Panc1 (cell line): Measurements from ENCODE around the gene CATSPERZ. TPM values are rescaled to one million over a fixed set of nuclear protein-coding genes. Genes with fewer than 3 reads are reported as not detected.

ENCODE experiments used
- ATAC-seq: fragments of 200-7000 bp; cut with Tn5 transposase; 2 replicates; pipeline ENCODE4 v1.9.1; 2020; ENCODE audit warnings: mild to moderate bottlenecking, moderate library complexity
- BruUV-seq: library from RNA; stranded (reverse); fragments of 400-500 nt; replicated peaks from 2 replicates; lab custom pipeline; 2021; lab: Mats Ljungman, UMichigan
- CTCF ChIA-PET: fragments of 300-600 bp; sonication (Branson Sonifier 250); formaldehyde crosslinking; loops from one replicate; lab custom pipeline; 2022; ENCODE audit warnings: antibody characterized with exemption; lab: Charles Lee
- POLR2A ChIA-PET: fragments of 300-600 bp; sonication (Branson Sonifier 250); formaldehyde crosslinking; loops from one replicate; lab custom pipeline; 2022; ENCODE audit warnings: antibody characterized with exemption; lab: Charles Lee
- DNase-seq: peaks from one replicate; pipeline ENCODE4 v3.0.0-alpha.2; 2010; ENCODE audit warnings: low read depth, low spot score
- H3K27ac ChIP-seq: 2 replicates; pipeline ENCODE4 v1.5.1; 2011; ENCODE audit warnings: mild to moderate bottlenecking, low read length, inconsistent platforms
- H3K27me3 ChIP-seq: fragments of 200-500 bp; sonication (Bioruptor generic); 2 replicates; pipeline ENCODE4 v1.6.0; 2014; ENCODE audit warnings: low read length, inconsistent platforms; ENCODE audit not compliant: control insufficient read depth, insufficient read depth
- H3K36me3 ChIP-seq: fragments of 200-500 bp; sonication (Bioruptor generic); 2 replicates; pipeline ENCODE4 v1.5.1; 2014; ENCODE audit warnings: inconsistent platforms, mild to moderate bottlenecking, low read length, moderate library complexity; ENCODE audit not compliant: control insufficient read depth, insufficient read depth
- H3K4me1 ChIP-seq: 2 replicates; pipeline ENCODE4 v1.5.1; 2011; ENCODE audit warnings: inconsistent platforms, mild to moderate bottlenecking, low read length, moderate library complexity; ENCODE audit not compliant: control insufficient read depth, insufficient read depth
- H3K4me3 ChIP-seq, 2 experiments: 2 replicates each; pipeline ENCODE4 v1.5.1; 2011 to 2012; ENCODE audit warnings: low read depth in 2 of 2, low read length in 2 of 2, mild to moderate bottlenecking in 2 of 2, inconsistent platforms in 1 of 2, moderate library complexity in 1 of 2
- H3K9me3 ChIP-seq: fragments of 200-500 bp; sonication (Bioruptor generic); 2 replicates; pipeline ENCODE4 v1.5.1; 2014; ENCODE audit warnings: low read depth, mild to moderate bottlenecking, inconsistent platforms, low read length, moderate library complexity; ENCODE audit not compliant: control insufficient read depth, insufficient read depth
- POLR2AphosphoS5 ChIP-seq: IDR thresholded peaks from 2 replicates; pipeline ENCODE4 v1.6.1; 2012; ENCODE audit warnings: mild to moderate bottlenecking, low read depth, low read length, moderate library complexity
- SIN3A ChIP-seq: IDR thresholded peaks from 2 replicates; pipeline ENCODE4 v1.6.1; 2012; ENCODE audit warnings: low read depth, mild to moderate bottlenecking, low read length, moderate library complexity, borderline replicate concordance; ENCODE audit not compliant: insufficient read depth
- TCF7L2 ChIP-seq: IDR thresholded peaks from 2 replicates; pipeline ENCODE4 v1.6.1; 2011; ENCODE audit warnings: mild to moderate bottlenecking, low read depth, low read length, inconsistent platforms
- in situ Hi-C: cut with HindIII; loops from 2 replicates; pipeline ENCODE4 v1.10.0; 2016; ENCODE audit warnings: low sequenced_read_pairs, low pct_unique_long_range_greater_than_20kb
- intact Hi-C: fragments of 100-400 bp; cut with micrococcal nuclease; formaldehyde crosslinking; loops from one replicate; pipeline ENCODE4 v1.10.0; 2022; ENCODE audit not compliant: unreplicated experiment
- total RNA-seq: library from RNA; stranded (reverse); gene quantifications from one replicate; pipeline ENCODE4 v1.2.1, GENCODE V29; 2021; ENCODE audit not compliant: unreplicated experiment
- TF ChIP-seq, protein P1 (sequence below), 2 experiments: IDR thresholded peaks; 2 replicates each; pipeline ENCODE4 v1.6.1; 2011 to 2012; ENCODE audit warnings: low read depth in 2 of 2, control low read depth in 1 of 2, low read length in 1 of 2, mild to moderate bottlenecking in 1 of 2, moderate library complexity in 1 of 2; ENCODE audit not compliant: insufficient read depth in 1 of 2
- TF ChIP-seq, protein P2 (sequence below): fragments of 450-650 bp; IDR thresholded peaks from 2 replicates; pipeline ENCODE4 v1.5.1; 2017; ENCODE audit warnings: mild to moderate bottlenecking

The CATSPERZ gene
- total RNA-seq, 1 experiment from 2014 or later, result 0.64 TPM

DNA sequence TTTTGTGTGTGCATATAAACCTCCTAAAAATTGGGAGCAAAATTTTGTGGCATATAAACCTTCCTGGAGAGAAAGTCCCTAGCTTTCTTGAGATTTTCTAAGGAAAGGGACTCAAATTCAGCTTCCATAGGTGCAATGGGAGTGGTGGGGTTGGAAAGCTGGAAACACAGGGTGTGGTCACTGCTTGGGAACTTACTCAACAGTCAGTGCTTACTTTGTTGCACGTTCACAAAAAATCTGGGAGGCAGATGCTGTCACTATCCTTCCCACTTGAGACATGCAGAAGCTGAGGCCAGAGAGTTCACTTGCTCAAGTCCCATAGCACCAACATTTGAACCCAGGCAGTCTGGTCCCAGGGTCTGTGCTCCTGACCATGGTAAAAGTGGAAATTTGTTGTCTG lies 3.9 kb upstream of the CATSPERZ start:
- in situ Hi-C loops, result no loop called here
- TF ChIP-seq POLR2AphosphoS5, result no peak
- Histone ChIP-seq H3K4me3 (no peak overlapping the region), H3K27me3 (no peaks in the 10 kb centered on the region; the same call in none of the 2 replicates), H3K27ac (no peak overlapping the region), H3K4me1 (peaks cover 6% of the 10 kb centered on the region), H3K36me3 (no peaks in the 10 kb centered on the region), H3K9me3 (no peaks in the 10 kb centered on the region)
- POLR2A ChIA-PET, result no interaction called here
- ATAC-seq, result no peak
- BruUV-seq, result no TSS peak
- intact Hi-C loops, result no loop called here
- no peak for DNase-seq
- CTCF ChIA-PET, result no interaction called here

DNA sequence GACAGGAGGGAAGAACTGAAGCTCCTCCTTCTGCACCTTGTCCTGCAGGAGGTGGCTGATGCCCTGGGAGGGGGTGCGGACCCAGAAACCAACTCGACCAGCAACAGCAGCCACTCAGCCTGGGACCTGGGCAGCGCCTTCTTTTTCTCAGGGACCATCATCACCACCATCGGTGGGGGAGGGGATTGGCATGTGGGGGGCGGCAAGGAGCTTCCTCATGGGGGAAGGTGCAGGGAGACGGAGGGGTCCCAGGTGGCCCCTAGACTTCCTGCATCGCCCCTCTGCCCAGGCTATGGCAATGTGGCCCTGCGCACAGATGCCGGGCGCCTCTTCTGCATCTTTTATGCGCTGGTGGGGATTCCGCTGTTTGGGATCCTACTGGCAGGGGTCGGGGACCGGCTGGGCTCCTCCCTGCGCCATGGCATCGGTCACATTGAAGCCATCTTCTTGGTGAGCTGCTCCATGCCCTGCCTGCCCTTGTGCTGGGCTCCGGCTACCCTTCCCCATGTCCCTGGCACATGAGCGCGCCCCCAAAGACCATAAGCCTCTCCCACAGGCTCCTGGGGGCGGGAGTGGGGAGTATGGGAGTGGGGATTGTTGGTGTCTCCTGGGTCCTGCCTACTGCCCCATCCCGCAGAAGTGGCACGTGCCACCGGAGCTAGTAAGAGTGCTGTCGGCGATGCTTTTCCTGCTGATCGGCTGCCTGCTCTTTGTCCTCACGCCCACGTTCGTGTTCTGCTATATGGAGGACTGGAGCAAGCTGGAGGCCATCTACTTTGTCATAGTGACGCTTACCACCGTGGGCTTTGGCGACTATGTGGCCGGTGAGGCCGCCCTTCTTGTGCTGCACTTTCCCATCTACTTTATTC lies 3.1 kb upstream of the CATSPERZ start:
- no peaks in the 10 kb centered on the region for H3K36me3 ChIP-seq
- CTCF ChIA-PET, result no interaction called here
- no peak overlapping the region for H3K4me3 ChIP-seq
- peaks cover 5% of the 10 kb centered on the region for H3K4me1 ChIP-seq
- in situ Hi-C loops, result no loop called here
- H3K27me3 ChIP-seq, result no peaks in the 10 kb centered on the region; the same call in none of the 2 replicates
- POLR2A ChIA-PET, result no interaction called here
- TF ChIP-seq POLR2AphosphoS5 (no peak), SIN3A (no peak), TCF7L2 (no peak)
- TF ChIP-seq, protein P1, sequence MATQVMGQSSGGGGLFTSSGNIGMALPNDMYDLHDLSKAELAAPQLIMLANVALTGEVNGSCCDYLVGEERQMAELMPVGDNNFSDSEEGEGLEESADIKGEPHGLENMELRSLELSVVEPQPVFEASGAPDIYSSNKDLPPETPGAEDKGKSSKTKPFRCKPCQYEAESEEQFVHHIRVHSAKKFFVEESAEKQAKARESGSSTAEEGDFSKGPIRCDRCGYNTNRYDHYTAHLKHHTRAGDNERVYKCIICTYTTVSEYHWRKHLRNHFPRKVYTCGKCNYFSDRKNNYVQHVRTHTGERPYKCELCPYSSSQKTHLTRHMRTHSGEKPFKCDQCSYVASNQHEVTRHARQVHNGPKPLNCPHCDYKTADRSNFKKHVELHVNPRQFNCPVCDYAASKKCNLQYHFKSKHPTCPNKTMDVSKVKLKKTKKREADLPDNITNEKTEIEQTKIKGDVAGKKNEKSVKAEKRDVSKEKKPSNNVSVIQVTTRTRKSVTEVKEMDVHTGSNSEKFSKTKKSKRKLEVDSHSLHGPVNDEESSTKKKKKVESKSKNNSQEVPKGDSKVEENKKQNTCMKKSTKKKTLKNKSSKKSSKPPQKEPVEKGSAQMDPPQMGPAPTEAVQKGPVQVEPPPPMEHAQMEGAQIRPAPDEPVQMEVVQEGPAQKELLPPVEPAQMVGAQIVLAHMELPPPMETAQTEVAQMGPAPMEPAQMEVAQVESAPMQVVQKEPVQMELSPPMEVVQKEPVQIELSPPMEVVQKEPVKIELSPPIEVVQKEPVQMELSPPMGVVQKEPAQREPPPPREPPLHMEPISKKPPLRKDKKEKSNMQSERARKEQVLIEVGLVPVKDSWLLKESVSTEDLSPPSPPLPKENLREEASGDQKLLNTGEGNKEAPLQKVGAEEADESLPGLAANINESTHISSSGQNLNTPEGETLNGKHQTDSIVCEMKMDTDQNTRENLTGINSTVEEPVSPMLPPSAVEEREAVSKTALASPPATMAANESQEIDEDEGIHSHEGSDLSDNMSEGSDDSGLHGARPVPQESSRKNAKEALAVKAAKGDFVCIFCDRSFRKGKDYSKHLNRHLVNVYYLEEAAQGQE (IDR thresholded peaks at IDR 0.05; ENCODE audit: insufficient read depth in 1 of 2, low read depth in 2 of 2, low read length in 1 of 2), result no peak
- TF ChIP-seq, protein P2, sequence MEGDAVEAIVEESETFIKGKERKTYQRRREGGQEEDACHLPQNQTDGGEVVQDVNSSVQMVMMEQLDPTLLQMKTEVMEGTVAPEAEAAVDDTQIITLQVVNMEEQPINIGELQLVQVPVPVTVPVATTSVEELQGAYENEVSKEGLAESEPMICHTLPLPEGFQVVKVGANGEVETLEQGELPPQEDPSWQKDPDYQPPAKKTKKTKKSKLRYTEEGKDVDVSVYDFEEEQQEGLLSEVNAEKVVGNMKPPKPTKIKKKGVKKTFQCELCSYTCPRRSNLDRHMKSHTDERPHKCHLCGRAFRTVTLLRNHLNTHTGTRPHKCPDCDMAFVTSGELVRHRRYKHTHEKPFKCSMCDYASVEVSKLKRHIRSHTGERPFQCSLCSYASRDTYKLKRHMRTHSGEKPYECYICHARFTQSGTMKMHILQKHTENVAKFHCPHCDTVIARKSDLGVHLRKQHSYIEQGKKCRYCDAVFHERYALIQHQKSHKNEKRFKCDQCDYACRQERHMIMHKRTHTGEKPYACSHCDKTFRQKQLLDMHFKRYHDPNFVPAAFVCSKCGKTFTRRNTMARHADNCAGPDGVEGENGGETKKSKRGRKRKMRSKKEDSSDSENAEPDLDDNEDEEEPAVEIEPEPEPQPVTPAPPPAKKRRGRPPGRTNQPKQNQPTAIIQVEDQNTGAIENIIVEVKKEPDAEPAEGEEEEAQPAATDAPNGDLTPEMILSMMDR, result no peak
- ATAC-seq (no peak), DNase-seq (no peak)
- no peak overlapping the region for H3K27ac ChIP-seq
- no TSS peak for BruUV-seq
- intact Hi-C loops, result no loop called here
- H3K9me3 ChIP-seq, result no peaks in the 10 kb centered on the region
